ENCODE data around the gene PRICKLE3.

Gene PRICKLE3

DNA sequence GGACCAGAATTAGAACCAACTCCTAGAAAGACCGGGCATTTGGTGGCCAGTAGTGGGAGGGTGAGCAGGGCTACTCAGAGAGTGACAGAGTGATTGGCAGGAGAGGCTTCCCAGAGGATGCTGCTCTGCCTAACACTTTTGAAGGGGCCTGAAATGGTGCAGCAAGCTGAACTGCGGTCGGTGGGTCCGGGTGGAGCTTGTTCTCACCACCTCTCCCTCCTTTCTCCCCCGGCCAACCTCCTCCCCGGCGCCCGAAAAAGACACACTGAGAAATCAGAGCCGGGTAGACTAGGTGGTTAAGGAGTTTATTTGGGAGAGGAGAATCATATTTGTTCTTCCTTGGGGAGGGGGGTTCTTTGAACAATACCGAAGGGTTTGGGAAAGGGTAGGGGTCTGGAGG is 1.4 kb upstream of the PRICKLE3 start:
- Histone ChIP-seq H3K4me1 (ENCODE audit: insufficient read depth, low read length, severe bottlenecking) (peaks cover 27% of the 10 kb centered on the region), H3K79me2 (ENCODE audit: insufficient read depth, low read length) (no peaks in the 10 kb centered on the region), H3K9me3 (ENCODE audit: low read length) (no peaks in the 10 kb centered on the region), H3K36me3 (ENCODE audit: insufficient read depth, low read length) (peaks cover 12% of the 10 kb centered on the region), H3K4me3 (ENCODE audit: low read depth, low read length, poor library complexity, severe bottlenecking) (no peak overlapping the region), H3K4me2 (ENCODE audit: low read length) (no peak overlapping the region), H4K20me1 (ENCODE audit: insufficient read depth, low read length) (no peaks in the 10 kb centered on the region), H3K27me3 (ENCODE audit: insufficient read depth, low read length) (no peaks in the 10 kb centered on the region), H3K9ac (ENCODE audit: low read length) (no peak overlapping the region), H2AFZ (ENCODE audit: low read length) (no peak overlapping the region), H3F3A (ENCODE audit: insufficient read depth, low read length) (no peaks in the 10 kb centered on the region), H3K27ac (ENCODE audit: low read depth, low read length, poor library complexity, severe bottlenecking) (no peak overlapping the region), H3K9me2 (ENCODE audit: low read depth, low read length) (no peaks in the 10 kb centered on the region)
- no peak for TF ChIP-seq EZH2 (IDR thresholded peaks at IDR 0.05; ENCODE audit: borderline replicate concordance, low read length)
- TF ChIP-seq, protein P1, sequence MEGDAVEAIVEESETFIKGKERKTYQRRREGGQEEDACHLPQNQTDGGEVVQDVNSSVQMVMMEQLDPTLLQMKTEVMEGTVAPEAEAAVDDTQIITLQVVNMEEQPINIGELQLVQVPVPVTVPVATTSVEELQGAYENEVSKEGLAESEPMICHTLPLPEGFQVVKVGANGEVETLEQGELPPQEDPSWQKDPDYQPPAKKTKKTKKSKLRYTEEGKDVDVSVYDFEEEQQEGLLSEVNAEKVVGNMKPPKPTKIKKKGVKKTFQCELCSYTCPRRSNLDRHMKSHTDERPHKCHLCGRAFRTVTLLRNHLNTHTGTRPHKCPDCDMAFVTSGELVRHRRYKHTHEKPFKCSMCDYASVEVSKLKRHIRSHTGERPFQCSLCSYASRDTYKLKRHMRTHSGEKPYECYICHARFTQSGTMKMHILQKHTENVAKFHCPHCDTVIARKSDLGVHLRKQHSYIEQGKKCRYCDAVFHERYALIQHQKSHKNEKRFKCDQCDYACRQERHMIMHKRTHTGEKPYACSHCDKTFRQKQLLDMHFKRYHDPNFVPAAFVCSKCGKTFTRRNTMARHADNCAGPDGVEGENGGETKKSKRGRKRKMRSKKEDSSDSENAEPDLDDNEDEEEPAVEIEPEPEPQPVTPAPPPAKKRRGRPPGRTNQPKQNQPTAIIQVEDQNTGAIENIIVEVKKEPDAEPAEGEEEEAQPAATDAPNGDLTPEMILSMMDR (IDR thresholded peaks at IDR 0.05; ENCODE audit: low read length), result no peak

DNA sequence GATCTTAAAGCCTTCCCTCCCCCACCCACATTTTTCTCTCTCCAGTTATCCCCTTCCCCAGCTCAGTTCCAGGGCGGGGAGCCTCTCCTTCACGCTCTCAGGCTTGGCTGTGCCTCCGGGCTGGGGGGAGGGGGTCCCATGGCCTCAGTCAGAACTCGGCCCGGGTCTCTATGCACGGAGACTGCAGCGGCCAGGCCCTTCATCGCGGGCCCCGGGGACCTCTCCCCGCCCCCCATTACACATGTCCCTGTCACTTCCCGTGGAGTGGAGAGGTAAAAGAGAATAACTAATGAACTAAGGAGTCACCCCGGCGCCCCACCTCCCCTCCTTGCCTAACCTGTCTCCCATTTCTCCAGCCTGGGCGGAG is 838 bp upstream of the PRICKLE3 start:
- H3K9me3 ChIP-seq (ENCODE audit: low read length), result no peaks in the 10 kb centered on the region
- no peaks in the 10 kb centered on the region for H3K27me3 ChIP-seq (ENCODE audit: insufficient read depth, low read length)
- TF ChIP-seq, protein P1 (IDR thresholded peaks at IDR 0.05; ENCODE audit: low read length), result no peak
- TF ChIP-seq EZH2 (IDR thresholded peaks at IDR 0.05; ENCODE audit: borderline replicate concordance, low read length), result no peak
- peak overlapping the region; percentile 45 for H3K27ac ChIP-seq (ENCODE audit: low read depth, low read length, poor library complexity, severe bottlenecking)
- H3K4me1 ChIP-seq (ENCODE audit: insufficient read depth, low read length, severe bottlenecking), result peaks cover 22% of the 10 kb centered on the region
- no peaks in the 10 kb centered on the region for H3K79me2 ChIP-seq (ENCODE audit: insufficient read depth, low read length)
- no peak overlapping the region for H3K4me3 ChIP-seq (ENCODE audit: low read depth, low read length, poor library complexity, severe bottlenecking)
- peak overlapping the region; percentile 85; the same call in 1 of the 2 replicates for H3K9ac ChIP-seq (ENCODE audit: low read length)
- no peaks in the 10 kb centered on the region for H3F3A ChIP-seq (ENCODE audit: insufficient read depth, low read length)
- H3K9me2 ChIP-seq (ENCODE audit: low read depth, low read length), result no peaks in the 10 kb centered on the region
- H3K4me2 ChIP-seq (ENCODE audit: low read length), result peak overlapping the region; percentile 94; the same call in 1 of the 2 replicates
- H4K20me1 ChIP-seq (ENCODE audit: insufficient read depth, low read length), result no peaks in the 10 kb centered on the region
- H2AFZ ChIP-seq (ENCODE audit: low read length), result no peak overlapping the region
- peaks cover 16% of the 10 kb centered on the region for H3K36me3 ChIP-seq (ENCODE audit: insufficient read depth, low read length)

DNA sequence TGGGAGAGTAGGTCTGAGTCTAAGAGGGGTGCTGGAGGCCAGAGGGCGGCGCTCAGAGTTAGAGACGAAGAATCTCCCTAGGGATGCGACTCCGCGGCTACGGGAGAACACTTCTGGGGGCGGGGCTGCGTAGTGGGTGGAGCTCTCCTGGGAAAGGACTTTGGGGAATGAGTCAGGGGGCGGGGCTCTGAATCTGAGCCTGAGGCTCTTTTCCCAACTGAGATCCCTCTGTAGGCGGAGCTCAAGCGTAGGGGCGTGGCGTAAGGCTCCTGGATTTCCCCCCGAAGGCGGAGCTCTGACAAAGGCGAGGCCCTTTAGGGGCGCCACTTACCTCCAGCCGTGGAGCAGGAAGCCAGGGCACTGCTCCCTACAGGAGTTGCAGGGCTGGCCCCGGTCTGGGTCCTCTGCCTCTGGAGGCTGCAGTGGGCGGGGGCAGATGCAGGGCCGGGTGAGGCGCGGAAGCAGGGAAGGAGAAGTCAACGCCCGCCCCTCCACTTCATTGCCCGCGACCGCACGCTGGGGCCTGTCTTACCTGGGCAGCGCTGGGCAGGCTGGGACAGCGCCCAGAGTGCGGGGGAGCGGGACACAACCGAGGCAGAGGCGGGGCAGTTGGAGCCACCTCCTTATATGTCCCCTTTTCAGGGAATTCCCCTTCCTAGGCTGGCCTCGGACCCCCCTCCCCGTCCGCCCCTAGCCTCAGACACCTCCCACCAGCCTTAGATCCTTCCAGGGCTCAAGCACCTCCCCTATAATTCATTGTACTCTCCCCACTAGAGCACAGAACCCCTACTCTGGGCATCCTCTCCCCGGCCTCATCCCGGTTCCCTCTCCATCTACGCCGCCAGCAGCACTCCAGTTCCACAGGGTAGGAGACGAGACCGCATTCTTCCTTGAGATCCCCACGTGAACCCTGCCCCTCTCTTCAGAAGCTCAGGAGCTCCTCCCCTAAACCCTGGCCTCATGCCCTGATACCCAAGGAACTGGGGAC is 1.6 kb downstream of the PRICKLE3 start:
- Histone ChIP-seq H3F3A (ENCODE audit: insufficient read depth, low read length) (no peaks in the 10 kb centered on the region), H3K9me3 (ENCODE audit: low read length) (no peaks in the 10 kb centered on the region), H3K4me1 (ENCODE audit: insufficient read depth, low read length, severe bottlenecking) (peaks cover 17% of the 10 kb centered on the region), H4K20me1 (ENCODE audit: insufficient read depth, low read length) (no peaks in the 10 kb centered on the region), H3K27me3 (ENCODE audit: insufficient read depth, low read length) (no peaks in the 10 kb centered on the region), H3K4me2 (ENCODE audit: low read length) (peak overlapping the region; percentile 94), H3K27ac (ENCODE audit: low read depth, low read length, poor library complexity, severe bottlenecking) (peak overlapping the region; percentile 57), H3K9ac (ENCODE audit: low read length) (peak overlapping the region; percentile 85), H3K4me3 (ENCODE audit: low read depth, low read length, poor library complexity, severe bottlenecking) (peak overlapping the region; percentile 90), H3K36me3 (ENCODE audit: insufficient read depth, low read length) (peaks cover 20% of the 10 kb centered on the region), H2AFZ (ENCODE audit: low read length) (no peak overlapping the region), H3K79me2 (ENCODE audit: insufficient read depth, low read length) (no peaks in the 10 kb centered on the region), H3K9me2 (ENCODE audit: low read depth, low read length) (no peaks in the 10 kb centered on the region)
- no peak for TF ChIP-seq EZH2 (IDR thresholded peaks at IDR 0.05; ENCODE audit: borderline replicate concordance, low read length)
- TF ChIP-seq, protein P1 (IDR thresholded peaks at IDR 0.05; ENCODE audit: low read length), result no peak

All from OCI-LY1 (cell line).